IPS-18c (cell line): ENCODE data around the gene ZNF107.
"Not testable (repeated sequence)": the region's sequence is repeated elsewhere in the genome, so short reads cannot be mapped to it uniquely, and the experiment has no call there.

ENCODE experiments used
- H3K4me3 ChIP-seq: 2 replicates; pipeline ENCODE4 v1.7.0; 2013; ENCODE audit warnings: low read depth, mild to moderate bottlenecking, low read length, moderate library complexity; ENCODE audit not compliant: insufficient read depth
- H3K9me3 ChIP-seq: one replicate; pipeline ENCODE4 v1.6.1; 2013; ENCODE audit warnings: mild to moderate bottlenecking, low read length, moderate library complexity; ENCODE audit not compliant: control insufficient read depth, insufficient read depth

ZNF107 gene

DNA sequence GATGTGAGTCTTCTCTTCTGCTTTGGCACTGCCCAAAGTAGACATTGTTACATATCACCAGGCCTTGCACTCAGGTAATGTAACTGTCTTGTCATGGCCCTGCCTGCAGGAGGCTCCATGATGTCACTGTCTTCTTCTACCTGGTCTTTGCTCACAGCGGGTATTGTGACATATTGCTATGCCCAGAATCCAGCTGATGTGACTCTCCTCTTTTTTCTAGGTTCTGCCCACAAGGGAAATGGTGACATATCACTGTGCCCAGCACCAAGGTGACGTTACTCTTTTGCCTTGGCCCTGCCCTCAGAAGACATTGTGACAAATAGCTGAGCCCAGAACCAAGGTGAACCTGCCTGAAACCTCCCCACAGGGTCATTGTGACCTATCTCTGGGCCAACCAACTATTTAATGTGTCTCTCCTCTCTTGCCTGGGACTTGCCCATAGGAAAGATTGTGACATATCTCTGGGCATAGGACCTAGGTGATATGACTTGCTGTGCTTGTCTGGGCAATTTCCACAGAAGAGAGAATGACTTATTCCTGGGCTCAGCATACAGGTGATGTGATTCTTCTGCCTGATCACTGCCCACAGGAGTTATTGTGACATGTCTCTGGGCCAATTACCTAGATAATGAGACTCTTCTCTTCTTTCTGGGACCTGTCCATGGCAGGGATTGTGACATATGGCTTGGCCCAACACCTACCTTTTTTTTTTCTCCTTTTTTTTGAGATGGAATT lies 26.5 kb upstream of the ZNF107 start:
- Histone ChIP-seq H3K9me3 (peaks cover 12% of the 10 kb centered on the region), H3K4me3 (no peak overlapping the region)

GRCh38 chr7:64640504-64640903 lies 25.4 kb upstream of the ZNF107 start:
- Histone ChIP-seq H3K4me3 (no peak overlapping the region), H3K9me3 (peaks cover 12% of the 10 kb centered on the region)

- Histone ChIP-seq H3K9me3 (peaks cover 9% of the 10 kb centered on the region), H3K4me3 (no peak overlapping the region)
Observed at GRCh38 chr7:64642046-64642445, 23.9 kb upstream of the ZNF107 start.

DNA sequence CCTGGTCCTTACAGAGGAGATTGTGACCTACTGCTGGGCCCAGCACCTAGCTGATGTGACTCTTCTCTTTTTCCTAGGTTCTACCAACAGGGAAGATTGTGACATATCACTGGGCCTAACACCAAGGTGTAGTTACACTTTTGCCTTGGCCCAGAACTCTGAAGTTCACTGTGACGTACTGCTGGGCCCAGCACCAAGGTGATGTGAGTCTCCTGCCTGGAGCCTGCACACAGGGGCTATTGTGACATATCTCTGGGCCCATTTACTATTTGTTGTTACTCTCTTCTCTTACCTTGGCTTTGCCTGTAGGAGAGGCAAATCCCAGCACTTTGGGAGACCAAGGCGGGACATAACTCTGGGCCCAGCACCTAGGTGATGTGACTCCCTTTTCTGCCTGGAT lies 23.1 kb upstream of the ZNF107 start:
- H3K9me3 ChIP-seq: peaks cover 9% of the 10 kb centered on the region
- no peak overlapping the region for H3K4me3 ChIP-seq

GRCh38 chr7:64643566-64643965 lies 22.4 kb upstream of the ZNF107 start:
- Histone ChIP-seq H3K4me3 (no peak overlapping the region), H3K9me3 (peaks cover 11% of the 10 kb centered on the region)

GRCh38 chr7:64651203-64651602 lies 14.7 kb upstream of the ZNF107 start:
- Histone ChIP-seq H3K4me3 (no peak overlapping the region), H3K9me3 (peaks cover 22% of the 10 kb centered on the region)

DNA sequence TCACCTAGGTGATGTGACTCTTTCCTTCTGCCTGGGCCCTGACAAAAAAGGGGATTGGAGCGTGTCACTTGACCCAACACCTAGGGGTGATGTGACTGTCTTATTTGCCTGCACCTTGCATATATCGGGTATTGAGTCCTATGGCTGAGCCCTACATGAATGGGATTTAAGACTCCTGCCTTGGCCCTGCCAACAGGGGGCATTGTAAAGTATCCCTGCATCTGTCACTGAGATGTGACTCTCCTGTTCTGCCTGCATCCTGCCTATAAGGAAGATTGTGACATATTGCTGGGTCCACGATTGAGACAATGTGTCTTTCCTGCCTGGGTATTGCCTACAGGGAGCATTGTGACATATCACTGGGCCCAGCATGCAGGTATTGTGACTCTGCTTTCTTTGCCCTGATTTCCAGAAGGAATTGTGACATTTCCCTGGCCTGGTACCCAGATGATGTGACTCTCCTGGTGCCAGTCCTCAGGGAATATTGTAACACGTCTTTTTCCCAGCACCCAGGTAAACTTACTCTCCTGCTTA lies 14.2 kb upstream of the ZNF107 start:
- peaks cover 22% of the 10 kb centered on the region for H3K9me3 ChIP-seq
- no peak overlapping the region for H3K4me3 ChIP-seq

GRCh38 chr7:64653721-64654401 lies 12.1 kb upstream of the ZNF107 start:
- H3K9me3 ChIP-seq: peaks cover 21% of the 10 kb centered on the region
- H3K4me3 ChIP-seq: no peak overlapping the region

DNA sequence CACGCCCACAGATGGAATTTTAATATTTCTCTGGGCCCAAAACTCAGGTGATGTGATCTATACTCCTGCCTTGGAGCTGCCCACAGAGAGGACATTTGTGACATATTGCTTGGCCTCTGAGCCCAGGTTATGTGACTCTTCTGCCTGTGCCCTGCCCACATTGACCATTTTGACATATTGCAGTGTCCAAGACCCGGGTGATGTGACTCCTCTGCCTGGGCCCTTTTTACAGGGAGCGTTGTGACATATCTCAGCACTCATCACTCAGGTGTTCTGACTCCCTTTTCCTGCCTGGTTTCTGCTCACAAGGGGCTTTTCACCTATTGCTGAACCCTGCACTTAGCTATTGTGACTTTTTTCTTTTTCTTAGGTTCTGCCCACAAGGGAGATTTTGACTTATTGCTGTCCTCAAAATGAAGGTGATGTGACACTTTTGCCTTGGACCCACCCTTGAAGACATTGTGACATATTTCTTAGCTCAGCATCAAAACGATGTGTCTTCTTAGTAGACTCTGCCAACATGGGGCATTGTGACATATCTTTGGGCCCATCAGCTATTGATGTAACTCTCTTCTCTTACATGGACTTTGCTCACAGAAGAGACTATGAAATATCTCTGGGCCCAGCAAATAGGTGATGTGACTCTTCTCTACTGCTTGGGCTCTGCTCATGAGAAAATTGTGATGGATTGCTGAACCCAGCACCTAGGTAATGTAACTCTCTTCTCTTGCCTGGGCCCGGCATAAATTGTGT lies 11.0 kb upstream of the ZNF107 start:
- H3K9me3 ChIP-seq: peaks cover 10% of the 10 kb centered on the region
- no peak overlapping the region for H3K4me3 ChIP-seq

DNA sequence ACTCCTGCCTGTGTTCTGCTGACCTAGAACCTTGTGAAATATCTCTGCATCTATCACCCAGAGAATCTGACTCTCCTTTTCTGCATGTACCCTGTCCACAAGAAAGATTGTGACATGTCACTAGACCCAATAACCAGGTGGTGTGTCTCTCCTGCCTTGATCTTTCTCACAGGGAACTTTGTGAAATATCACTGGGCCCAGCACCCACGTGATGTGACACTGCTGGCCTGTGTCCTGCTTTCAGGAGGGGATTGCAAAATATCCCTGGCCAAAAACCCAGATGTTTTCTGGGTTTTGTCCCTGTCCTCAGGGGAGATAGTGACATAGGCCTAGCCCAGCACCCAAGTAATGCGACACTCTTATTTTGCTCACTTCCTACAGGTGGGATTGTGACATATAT lies 10.1 kb upstream of the ZNF107 start:
- H3K4me3 ChIP-seq: no peak overlapping the region
- peaks cover 8% of the 10 kb centered on the region for H3K9me3 ChIP-seq

DNA sequence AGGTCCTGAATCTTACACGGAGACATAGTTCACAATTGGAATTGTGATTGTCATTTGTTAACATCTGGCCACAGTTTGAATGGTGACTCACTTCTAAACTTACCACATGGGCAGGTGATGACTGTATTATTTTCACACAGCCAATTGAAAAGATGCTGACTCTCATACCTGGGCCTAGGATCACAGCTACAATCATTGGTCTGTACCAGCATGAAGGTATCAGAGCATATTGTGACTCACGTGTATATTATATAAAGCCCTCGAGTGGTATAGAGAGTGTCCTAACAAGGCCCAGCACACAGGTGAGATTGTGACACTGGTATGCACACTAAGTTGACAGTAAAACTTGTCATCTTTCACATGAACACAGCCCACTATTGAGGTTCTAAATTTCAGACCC lies 9.4 kb upstream of the ZNF107 start:
- Histone ChIP-seq H3K9me3 (peaks cover 8% of the 10 kb centered on the region), H3K4me3 (no peak overlapping the region)

DNA sequence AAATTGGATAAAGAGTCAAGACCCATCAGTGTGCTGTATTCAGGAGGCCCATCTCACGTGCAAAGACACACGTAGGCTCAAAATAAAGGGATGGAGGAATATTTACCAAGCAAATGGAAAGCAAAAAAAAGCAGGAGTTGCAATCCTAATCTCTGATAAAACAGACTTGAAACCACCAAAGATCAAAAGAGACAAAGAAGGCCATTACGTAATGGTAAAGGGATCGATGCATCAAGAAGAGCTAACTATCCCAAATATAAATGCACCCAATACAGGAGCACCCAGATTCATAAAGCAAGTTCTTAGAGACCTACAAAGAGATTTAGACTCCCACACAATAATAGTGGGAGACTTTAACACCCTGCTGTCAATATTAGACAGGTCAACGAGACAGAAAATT lies 3.8 kb upstream of the ZNF107 start:
- H3K9me3 ChIP-seq, H3K4me3 ChIP-seq: not testable (repeated sequence)

DNA sequence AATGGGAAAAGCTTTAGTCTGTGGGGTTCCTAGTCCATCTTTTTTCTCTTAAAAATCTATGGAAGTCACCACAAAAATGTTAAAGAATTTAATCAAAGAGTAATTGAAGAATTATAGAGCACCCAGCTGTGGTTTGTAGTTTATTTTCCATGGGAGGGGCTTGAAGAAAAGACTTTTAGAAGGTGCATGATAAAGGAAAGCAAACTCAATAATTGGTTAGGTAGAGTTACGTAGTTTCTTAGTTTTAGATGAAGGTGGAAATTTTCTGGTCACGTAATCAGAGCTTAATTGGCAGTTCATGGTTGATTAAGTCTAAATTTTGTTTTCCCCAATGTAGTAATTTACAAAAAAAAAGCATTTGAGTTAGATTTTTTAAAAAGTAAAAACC lies 724 bp downstream of the ZNF107 start:
- Histone ChIP-seq H3K4me3 (peak overlapping the region; percentile 91), H3K9me3 (peaks cover 2% of the 10 kb centered on the region)

GRCh38 chr7:64667311-64667710 lies 1.4 kb downstream of the ZNF107 start:
- peaks cover 2% of the 10 kb centered on the region for H3K9me3 ChIP-seq
- no peak overlapping the region; the same call in 1 of the 2 replicates for H3K4me3 ChIP-seq

DNA sequence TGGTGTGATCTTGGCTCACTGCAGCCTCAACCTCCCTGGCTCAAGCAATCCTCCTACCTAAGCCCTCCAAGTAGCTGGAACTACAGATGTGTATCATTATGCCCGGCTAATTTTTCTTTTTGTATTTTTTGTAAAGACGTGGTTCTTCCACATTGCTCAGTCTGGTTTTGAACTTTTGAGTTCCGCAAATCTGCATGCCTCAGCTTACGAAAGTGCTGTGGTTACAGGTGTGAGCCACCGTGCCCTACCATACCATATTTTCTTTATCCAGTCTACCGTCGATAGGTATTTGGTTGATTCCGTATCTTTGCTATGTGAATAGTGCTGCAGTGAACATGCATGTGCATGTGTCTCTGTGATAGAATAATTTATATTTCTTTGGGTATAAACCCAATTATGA lies 6.5 kb downstream of the ZNF107 start:
- H3K4me3 ChIP-seq: no peak overlapping the region
- H3K9me3 ChIP-seq: peaks cover 2% of the 10 kb centered on the region

DNA sequence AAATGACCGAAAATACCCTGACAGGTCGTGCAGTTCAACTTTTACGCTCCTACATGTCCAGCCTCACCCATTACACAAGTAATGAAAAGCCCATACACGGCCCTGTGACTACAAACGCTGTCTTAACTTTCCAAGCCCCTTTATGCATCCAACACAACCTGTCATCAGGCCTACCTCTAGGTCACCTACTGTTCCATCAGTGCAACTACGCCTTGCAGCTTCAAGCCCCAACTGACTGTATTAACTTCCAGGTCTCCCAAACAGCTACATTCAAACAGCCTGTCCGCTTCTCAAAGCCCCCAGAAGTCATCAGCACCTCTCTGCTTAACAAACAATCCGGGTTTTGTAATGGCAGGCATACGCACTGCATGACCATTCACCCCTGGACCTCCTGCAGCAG lies 19.2 kb downstream of the ZNF107 start:
- no peak overlapping the region for H3K4me3 ChIP-seq
- H3K9me3 ChIP-seq: peaks cover 2% of the 10 kb centered on the region

DNA sequence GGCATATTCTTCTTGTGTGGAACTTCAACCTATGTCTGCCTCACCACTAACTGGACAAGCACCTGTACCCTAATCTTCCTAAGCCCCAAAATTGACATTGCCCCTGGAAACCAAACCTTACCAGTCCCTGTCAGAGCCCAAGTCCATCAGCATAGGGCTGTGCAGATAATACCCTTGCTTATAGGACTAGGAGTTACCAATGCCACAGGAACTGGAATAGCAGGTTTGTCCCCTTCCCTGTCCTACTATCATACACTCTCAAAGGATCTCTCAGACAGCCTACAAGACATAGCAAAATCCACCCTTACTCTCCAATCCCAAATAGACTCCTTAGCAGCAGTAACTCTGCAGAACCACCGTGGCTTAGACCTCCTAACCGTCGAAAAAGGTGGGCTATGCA lies 19.8 kb downstream of the ZNF107 start:
- no peak overlapping the region for H3K4me3 ChIP-seq
- peaks cover 2% of the 10 kb centered on the region for H3K9me3 ChIP-seq
